ENCODE results near the gene PRKAG2.

Gene PRKAG2

DNA sequence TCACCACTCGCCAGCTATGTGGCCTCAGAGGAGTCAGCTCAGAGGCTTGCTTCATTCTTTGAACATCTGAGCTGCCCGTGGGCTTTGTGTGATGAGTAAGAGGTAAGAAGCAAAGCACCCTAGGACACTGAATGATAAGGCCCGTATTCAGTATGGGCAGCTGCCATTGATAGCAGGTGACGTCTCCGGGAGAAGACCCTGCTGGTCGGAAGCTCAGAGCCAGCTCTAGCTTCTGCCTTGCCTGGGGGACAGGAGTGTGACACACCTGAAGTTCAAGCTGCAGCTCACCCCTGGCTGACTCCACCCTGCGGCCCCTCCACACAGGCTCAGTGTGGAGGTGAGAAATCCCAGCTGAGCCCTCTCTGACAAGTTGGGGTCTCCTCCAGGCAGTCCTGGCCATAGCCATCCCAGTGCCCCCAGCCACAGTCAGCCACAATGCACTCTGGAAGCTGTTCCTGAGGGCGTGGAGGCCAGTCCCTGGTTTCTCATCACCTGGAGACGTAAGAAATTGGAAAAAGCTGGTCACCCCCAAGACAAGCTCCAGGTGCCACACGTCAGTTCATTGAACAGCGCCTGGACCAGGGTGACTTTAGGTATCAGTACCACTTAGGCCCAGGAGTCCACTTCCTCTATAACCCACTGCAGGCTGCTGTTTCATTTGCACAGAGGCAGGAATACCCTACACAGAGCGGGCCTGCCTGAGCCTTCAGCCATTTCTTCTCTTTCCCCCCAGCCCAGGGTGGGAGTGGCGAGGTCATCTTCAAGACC lies 192.3 kb downstream of the PRKAG2 start:
- DNase-seq, result no peak

DNA sequence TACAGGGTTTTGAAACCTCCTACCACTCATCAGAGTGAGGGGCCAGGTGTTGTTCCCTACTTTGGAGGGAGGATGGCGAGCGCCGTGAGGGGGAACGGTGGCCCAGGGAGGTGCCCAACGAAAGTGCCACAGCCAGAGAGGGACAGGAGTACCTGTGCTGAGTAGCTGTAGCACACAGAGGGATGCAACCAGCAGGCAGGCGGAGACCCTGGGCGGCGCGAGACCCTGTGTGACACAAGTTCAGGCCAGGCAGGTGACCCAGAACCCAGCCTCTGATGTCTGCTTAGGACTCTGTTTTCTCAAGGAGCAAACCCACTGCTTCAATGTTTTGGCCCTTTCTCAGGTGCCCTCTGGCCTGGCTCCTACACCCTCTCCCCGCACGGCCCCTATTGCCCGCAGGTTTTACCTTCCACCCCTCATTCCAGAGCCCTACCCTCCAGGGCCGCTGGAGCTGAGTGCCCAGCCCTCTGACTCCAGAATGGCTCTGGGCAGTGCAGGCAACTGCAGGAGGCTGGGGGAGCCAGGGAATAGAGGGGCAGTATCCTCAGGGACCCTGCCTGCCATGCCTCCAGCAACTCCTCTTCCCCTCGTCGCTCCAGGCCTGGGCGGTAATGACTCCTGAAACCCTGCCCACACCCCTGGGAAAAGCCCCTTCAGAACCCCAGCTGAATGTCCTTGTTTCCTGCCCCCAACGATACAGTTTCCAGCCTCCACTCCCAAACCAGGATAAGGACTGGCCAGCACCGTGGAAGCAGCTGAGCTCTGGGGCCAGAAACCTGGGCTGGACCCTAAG lies 193.1 kb downstream of the PRKAG2 start:
- DNase-seq, result no peak

- no peak for DNase-seq
These were observed 193.9 kb downstream of the PRKAG2 start for GRCh38 chr7:151682831-151683614.

DNA sequence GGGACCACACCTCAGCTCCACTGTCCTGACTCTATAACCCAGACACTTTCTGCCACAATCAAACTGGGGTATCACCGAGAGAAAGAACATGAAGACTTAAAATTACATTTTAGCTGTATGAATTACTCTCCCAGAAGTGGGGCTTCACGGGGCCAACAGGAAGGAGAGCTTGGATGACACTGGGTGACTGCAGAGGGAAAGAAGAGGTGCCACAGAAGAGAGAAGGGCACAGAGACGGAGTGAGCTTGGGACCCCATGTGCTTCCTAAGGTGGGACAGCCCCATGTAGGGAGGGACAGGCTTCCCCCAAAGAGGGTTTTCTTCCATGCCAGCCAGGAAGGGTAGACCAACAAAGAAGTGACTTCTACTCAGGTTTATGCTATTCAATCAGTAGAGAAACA lies 195.2 kb downstream of the PRKAG2 start:
- DNase-seq, result no peak

GRCh38 chr7:151680810-151681209 lies 196.1 kb downstream of the PRKAG2 start:
- DNase-seq, result no peak

- DNase-seq, result no peak
These were observed 196.9 kb downstream of the PRKAG2 start for GRCh38 chr7:151679881-151680612.

GRCh38 chr7:151679071-151679708 lies 197.7 kb downstream of the PRKAG2 start:
- DNase-seq, result no peak

DNA sequence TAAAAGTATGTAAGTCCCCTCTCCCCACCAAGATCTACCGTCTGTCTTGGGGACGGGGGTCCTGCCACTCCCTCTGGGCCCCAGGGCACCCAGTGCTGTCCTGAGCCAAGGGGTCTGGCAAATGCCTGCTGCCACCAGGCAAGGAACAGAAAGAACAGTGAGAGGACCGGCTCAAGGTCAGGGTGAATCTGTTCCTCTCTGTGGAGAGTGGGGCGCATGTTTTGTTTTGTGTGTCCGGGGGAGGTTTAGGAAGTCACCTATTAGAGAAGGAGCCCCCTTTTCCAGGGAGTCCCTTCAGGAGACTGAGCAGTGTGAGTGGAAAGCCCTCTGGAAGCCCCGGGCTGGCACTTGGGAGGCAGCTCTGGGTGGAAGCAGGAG lies 198.7 kb downstream of the PRKAG2 start:
- no peak for DNase-seq

DNA sequence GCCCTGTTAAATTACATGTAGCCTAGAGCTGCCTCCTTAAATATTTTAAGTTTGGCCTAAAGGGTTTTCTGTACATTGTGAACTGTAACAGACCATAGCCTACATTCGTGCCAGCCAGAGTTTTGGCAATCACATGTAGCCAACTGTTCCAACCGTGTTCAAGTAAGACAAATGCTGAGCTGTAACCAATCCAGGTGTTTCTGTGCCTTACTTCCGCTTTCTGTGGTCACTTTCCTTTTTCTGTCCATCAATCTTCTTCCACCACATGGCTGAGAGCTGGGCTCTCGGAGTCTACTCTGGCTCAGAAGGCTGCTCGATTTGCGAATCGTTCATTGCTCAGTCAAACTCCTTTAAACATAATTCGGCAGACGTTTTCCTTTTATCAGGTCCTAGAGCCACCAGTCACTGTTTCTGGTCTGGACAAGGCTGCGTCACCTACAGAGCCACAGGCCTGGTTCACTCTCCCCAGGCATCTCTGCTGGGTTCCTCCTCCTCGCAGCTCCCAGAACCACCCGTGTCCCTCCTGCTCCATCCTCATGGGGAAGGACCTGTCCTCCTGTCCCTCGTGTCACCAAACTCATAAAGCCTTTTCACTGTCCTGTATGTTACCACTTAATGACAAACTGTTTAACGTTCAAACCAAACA lies 199.2 kb downstream of the PRKAG2 start:
- DNase-seq, result no peak

DNA sequence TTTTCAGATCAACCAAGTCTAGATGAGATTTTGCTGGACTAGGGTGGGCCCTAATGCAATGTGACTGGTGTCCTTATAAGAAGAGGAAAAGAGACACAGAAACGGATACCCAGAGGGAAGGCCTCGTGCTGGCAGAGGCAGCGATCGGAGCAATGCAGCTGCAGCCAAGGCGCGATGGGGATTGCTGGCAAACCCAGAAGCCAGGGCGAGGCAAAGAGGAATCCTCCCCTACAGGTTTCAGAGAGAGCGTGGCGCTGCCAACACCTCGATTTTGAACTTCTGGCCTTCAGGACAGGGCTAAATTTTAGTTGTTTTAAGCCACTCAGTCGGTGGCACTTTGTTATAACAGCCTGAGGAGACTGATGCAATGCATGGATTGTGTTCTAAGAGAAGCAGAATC lies 200.2 kb downstream of the PRKAG2 start:
- DNase-seq, result no peak

GRCh38 chr7:151675196-151675920 lies 201.6 kb downstream of the PRKAG2 start:
- no peak for DNase-seq

DNA sequence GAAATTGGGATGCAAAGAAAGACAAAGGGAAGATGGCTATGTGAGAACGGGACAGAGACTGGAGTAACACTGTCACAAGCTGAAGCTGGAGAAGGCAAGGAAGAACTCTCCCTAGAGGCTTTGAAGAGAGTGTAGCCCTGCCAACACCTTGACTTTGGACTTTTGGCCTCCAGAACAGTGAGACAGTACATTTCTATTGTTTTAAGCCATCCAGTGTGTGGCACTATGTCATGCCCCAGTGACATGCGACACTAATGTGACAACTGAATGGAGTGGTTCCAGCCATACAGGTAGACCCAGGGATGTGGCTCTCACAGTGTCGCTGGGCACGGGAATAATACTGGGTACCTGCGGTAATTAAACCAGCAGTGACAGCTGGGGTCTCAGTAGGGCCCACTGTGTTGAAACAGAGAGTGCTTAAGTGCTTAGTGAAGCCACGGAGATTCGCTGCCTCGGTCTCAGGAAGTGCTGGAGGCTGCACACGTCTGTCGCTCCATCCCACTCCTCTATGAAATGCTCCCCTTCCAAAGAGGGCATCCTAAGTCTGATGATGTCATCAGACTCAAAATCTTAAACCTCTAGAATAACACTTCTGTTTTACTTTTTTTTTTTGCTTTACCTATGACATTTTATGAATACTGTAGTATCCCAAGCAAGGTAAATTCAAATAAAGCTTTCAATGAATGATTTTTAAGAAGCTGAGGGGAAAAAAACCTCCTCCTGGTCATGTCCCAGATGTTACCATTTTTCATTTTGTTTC lies 202.6 kb downstream of the PRKAG2 start:
- DNase-seq, result no peak

DNA sequence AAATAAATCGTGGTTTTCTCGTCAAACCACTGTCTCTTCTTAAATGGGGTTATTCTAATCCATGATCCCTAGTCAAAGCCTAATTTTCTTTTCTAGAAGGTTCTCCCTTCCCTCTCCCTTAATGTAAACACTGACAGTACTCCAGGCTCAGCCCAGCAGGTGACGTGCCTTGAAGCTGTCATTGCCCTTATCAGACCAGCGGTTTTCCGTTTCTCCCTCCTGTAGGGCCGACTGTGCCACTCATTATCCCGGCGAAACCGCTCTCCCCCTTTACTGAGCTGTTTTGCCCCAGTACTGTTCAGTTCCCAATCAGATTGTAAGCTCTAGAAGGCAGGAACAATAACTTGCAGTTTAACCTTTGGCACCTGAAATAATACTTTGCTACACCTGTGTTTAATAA lies 203.7 kb downstream of the PRKAG2 start:
- DNase-seq, result no peak

- DNase-seq, result no peak
These were observed 204.2 kb downstream of the PRKAG2 start for GRCh38 chr7:151672716-151673115.

DNA sequence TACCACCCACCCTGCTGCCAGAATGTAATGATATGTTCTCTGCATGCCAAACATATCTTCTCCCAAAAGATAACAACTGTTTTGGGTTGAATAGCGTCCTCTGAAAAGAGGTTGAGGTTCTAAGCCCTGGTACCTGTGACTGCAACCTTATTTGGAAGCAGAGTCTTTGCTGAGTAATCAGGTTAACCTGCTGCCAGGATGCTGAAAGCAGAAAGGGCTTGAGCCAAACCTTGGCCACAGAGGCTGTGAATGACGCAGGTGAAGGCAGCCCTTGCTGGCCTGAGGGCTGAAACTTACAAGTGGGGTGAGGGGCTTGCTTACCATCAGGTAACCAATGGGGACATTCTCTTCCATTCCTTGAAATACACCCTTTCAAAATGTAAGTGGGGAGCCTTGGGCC lies 205.4 kb downstream of the PRKAG2 start:
- DNase-seq, result no peak

DNA sequence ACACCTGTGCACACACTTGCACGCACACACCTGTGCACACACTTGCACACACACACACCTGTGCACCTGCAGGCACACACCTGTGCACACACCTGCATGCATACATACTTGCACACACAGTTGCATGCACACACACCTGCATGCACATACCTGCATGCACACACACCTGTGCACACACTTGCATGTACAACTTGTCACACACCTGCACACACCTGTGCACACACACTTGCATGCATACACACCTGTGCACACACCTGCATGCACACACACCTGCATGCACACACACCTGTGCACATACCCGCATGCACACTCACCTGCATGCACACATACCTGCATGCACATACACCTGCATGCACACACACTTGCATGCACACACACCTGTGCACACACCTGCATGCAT lies 207.2 kb downstream of the PRKAG2 start:
- DNase-seq, result no peak

- no peak for DNase-seq
These were observed 210.0 kb downstream of the PRKAG2 start for GRCh38 chr7:151666886-151667285.

GRCh38 chr7:151665368-151665767 lies 211.5 kb downstream of the PRKAG2 start:
- no peak for DNase-seq

GRCh38 chr7:151664268-151664667 lies 212.6 kb downstream of the PRKAG2 start:
- no peak for DNase-seq

GRCh38 chr7:151663382-151664100 lies 213.4 kb downstream of the PRKAG2 start:
- no peak for DNase-seq

All from activated effector memory CD4-positive, alpha-beta T cell treated with Interleukin-2 at 50 U/mL for 16 hours (primary cell).